Measurements from ENCODE around the gene C4orf50.
"Not testable (repeated sequence)": the region's sequence is repeated elsewhere in the genome, so short reads cannot be mapped to it uniquely, and the experiment has no call there.

C4orf50 gene

DNA sequence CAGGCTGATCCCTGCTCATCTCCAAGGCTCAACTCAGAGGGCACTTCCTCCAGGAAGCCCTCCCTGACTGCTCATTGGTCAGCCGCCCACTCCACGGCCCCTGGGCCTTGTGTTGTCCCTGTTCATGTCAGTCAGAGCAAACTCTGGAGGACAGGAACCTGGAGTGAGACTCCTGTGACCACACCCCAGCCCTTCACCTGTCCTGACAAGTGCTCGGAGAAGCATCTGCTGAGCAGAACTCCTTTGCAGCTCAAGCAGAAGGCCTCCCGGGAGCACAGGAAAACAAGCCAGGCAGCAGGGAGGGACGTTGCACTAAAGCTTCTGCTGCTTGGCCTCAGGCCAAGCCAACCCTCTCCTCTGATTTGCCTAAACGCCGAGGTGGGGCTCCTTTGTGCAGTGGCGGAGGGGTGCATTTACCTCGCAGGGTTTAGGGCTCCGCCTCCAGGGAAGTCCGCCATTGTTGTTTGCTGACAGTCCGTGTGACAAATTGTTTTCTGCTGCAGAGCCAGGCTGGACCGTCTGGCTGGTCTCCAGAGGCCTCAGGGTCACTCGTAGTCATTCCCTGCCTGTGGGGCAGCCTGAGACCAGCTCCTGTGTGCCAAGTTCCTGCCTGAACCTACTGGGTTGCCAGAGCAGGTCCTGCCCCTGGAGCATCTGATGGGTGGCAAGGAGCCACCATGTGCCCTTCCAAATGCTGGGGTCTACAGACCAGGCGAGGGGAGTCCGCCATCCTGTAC, 61.8 kb downstream of the C4orf50 start:
- Histone ChIP-seq H3K36me3 (ENCODE audit: control insufficient read depth, insufficient read depth, low read length) (no peaks in the 10 kb centered on the region), H3K27ac (ENCODE audit: low read depth, low read length, severe bottlenecking) (no peak overlapping the region), H3K4me1 (ENCODE audit: control insufficient read depth, insufficient read depth, low read length, poor library complexity, severe bottlenecking) (no peaks in the 10 kb centered on the region), H3K9me3 (ENCODE audit: control insufficient read depth, low read length) (no peaks in the 10 kb centered on the region), H3K4me3 (ENCODE audit: extremely low read depth, insufficient read depth, low read length, poor library complexity, severe bottlenecking) (no peak overlapping the region)
- WGBS, 2 experiments (ENCODE audit: insufficient coverage in 2 of 2), result 51 to 53% methylated on average over 16 of the region's 16 CpGs

DNA sequence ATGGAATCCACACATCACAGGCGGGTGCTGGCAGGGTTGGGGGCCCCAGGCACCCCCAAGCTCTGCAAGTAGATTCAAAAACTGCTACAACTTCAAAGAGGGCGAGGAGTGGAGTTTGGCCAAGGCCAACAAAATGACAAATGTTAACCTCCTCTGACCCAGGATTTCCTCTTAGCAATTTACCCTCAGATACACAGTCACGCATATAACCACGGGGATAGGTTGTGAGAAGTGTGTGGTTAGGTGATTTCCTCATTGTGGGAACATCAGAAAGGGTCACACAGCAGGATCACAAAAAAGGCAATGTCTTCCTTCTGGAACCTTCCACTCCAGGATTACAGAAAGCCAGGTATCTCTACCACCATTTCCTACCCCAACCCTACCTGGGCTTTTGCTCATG, 62.4 kb downstream of the C4orf50 start:
- Histone ChIP-seq H3K9me3 (ENCODE audit: control insufficient read depth, low read length) (no peaks in the 10 kb centered on the region), H3K4me3 (ENCODE audit: extremely low read depth, insufficient read depth, low read length, poor library complexity, severe bottlenecking) (no peak overlapping the region), H3K27ac (ENCODE audit: low read depth, low read length, severe bottlenecking) (no peak overlapping the region), H3K36me3 (ENCODE audit: control insufficient read depth, insufficient read depth, low read length) (no peaks in the 10 kb centered on the region), H3K4me1 (ENCODE audit: control insufficient read depth, insufficient read depth, low read length, poor library complexity, severe bottlenecking) (no peaks in the 10 kb centered on the region)
- 86% methylated on average over 1 of the region's 4 CpGs; no CpG with 5 or more reads in 1 of the 2 experiments for WGBS, 2 experiments (ENCODE audit: insufficient coverage in 2 of 2)

DNA sequence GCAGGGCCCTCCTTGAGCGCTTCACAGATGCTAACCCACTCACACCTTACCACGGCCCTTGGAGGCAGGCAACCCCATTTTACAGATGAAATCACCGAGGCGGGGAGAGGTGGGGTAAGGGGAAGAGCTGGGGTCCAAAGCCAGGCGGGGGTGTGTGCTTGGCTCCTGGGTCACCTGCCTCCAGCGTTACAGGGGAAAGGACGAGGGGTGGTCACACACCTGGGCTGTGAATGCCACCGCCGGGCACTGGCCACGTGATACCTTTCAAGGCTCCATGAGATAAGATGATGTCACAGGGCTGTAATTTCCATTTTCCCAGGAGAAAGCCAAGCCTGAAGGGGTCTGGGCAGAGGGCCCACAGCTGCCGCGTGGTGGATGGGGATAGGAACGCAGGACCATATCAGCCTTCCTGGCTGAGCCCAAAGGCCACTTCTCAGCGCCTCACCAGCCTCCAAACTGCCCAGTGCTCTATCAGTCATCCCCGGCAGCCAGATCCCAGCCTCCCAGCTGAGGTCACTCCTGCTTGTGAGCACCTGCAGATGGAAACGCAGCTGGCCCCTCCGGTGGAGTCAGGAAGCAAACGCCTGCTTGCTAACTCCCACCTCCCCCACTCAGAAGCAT, 62.9 kb downstream of the C4orf50 start:
- no peak overlapping the region for H3K27ac ChIP-seq (ENCODE audit: low read depth, low read length, severe bottlenecking)
- WGBS, 2 experiments (ENCODE audit: insufficient coverage in 2 of 2), result 71 to 72% methylated on average over 12 to 14 of the region's 18 CpGs
- H3K9me3 ChIP-seq (ENCODE audit: control insufficient read depth, low read length), result no peaks in the 10 kb centered on the region
- H3K4me1 ChIP-seq (ENCODE audit: control insufficient read depth, insufficient read depth, low read length, poor library complexity, severe bottlenecking), result no peaks in the 10 kb centered on the region
- H3K4me3 ChIP-seq (ENCODE audit: extremely low read depth, insufficient read depth, low read length, poor library complexity, severe bottlenecking), result no peak overlapping the region
- H3K36me3 ChIP-seq (ENCODE audit: control insufficient read depth, insufficient read depth, low read length), result no peaks in the 10 kb centered on the region

DNA sequence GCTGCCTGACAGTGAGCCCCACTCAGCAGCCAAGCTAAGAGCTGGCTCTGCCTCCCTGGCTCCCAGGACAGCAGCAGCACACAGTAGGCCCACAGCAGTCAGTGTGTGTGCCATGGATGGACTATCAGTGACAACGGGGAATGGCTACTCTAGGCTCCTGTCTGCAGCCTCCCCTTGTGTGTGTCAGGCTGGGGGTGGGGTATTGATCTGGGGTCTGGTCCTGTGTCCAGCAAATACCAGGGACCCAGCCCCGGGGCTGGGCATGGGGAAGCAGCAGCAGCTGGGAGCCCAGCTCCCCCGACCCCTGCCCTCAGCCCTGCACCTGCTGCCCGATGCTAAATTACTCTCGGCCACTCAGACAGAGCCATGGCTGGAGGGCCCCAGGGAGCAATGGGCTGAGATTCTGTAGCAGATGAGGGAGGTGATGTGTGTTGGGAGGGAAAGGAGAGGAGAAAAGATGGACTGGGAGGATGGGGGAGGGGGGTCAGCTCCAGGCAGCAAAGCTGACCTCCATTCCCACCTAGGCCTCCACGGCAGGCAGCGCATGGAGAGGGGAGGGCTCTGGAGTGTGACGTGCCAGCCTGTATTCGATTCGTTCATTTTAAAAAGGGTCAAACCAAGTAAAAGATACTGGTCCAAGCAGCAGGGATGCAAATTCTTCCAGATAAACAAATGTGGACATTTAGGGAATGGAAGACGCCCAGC, 64.0 kb downstream of the C4orf50 start:
- Histone ChIP-seq H3K4me3 (ENCODE audit: extremely low read depth, insufficient read depth, low read length, poor library complexity, severe bottlenecking) (no peak overlapping the region), H3K36me3 (ENCODE audit: control insufficient read depth, insufficient read depth, low read length) (no peaks in the 10 kb centered on the region), H3K4me1 (ENCODE audit: control insufficient read depth, insufficient read depth, low read length, poor library complexity, severe bottlenecking) (no peaks in the 10 kb centered on the region), H3K27ac (ENCODE audit: low read depth, low read length, severe bottlenecking) (no peak overlapping the region), H3K9me3 (ENCODE audit: control insufficient read depth, low read length) (no peaks in the 10 kb centered on the region)
- 89 to 95% methylated on average over 6 to 7 of the region's 11 CpGs for WGBS, 2 experiments (ENCODE audit: insufficient coverage in 2 of 2)

DNA sequence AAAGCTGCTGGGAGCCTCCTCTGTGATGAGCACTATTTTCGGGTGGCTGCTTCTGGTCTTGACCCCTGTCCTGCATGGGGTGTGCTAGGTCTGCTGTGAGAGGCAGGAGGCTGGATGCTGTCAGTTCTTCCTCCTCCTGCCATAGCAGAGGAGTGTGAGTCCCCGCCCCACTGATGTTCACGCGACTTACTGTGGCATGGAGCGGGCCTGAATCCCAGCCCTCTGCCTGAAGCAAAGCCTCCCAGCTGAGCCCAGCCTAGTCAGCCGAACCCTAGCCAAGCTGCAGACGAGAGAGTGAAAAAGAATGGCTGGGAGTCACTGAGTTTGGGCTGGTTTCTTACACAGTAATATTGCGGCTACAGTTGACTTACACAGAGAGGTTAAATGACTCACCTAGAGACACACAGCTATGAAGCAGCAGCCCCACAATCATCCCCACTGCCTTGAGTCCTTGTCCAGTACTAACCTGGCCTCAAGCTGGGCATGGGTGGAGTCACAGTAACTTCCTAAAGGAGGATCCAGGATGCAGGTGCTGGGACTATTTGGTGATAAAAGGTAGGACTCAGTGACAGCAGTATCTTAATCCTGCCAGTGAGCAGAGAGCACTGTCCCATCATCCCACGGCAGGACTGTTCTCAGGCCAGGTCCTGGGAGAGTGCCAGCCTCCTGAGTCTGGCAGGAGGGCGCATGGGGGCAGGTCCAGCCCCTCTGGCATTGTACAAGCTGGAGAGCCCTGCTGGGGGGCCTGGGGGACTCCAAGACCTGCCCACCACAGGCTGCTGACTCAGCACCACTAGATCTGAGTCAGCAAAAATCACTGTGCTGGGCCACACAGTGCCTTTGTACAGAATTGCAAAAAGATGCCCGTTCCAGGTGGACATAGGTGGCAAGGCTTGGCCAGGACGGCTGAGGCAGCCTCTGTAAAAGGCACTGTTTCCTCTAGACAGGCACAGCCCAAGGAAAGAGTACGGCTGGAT, 65.0 kb downstream of the C4orf50 start:
- WGBS, 2 experiments (ENCODE audit: insufficient coverage in 2 of 2), result 82 to 90% methylated on average over 11 to 13 of the region's 13 CpGs
- no peaks in the 10 kb centered on the region for H3K4me1 ChIP-seq (ENCODE audit: control insufficient read depth, insufficient read depth, low read length, poor library complexity, severe bottlenecking)
- H3K36me3 ChIP-seq (ENCODE audit: control insufficient read depth, insufficient read depth, low read length), result no peaks in the 10 kb centered on the region
- no peak overlapping the region for H3K4me3 ChIP-seq (ENCODE audit: extremely low read depth, insufficient read depth, low read length, poor library complexity, severe bottlenecking)
- H3K9me3 ChIP-seq (ENCODE audit: control insufficient read depth, low read length), result no peaks in the 10 kb centered on the region
- H3K27ac ChIP-seq (ENCODE audit: low read depth, low read length, severe bottlenecking), result no peak overlapping the region

DNA sequence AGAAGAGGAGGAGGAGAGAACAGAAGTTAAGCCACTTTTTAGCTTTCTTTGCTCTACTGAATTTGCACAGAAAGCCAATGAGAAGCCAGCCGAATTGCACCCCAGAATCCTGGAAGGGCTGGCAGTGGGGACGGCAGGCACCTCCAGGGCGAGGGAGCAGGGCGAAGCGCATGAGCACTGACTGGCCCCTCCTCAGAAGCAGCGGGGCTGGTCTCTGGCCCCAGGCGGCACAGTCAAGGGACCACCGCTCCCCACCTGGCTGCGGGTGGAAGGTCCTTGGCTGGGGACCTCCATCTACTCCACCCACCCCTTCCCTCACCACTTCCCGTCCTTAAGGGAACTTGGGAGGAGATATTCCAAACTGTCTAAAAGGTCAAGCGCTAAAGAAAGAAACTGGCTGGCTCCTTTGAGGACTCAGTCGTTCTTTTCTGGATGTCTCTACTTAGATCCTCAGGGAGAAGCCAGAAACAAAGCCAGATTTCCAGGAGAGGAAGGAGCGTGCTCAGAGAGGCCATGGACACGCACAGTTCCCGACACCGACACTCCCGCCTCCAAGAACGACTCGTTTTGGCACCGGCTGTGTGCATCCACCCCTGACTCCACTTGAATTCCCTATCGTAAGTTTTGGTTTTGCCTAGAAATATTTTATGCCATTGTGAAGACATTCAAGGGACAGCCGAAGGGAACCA, 65.8 kb downstream of the C4orf50 start:
- H3K4me3 ChIP-seq (ENCODE audit: extremely low read depth, insufficient read depth, low read length, poor library complexity, severe bottlenecking), result no peak overlapping the region
- H3K4me1 ChIP-seq (ENCODE audit: control insufficient read depth, insufficient read depth, low read length, poor library complexity, severe bottlenecking), result no peaks in the 10 kb centered on the region
- H3K27ac ChIP-seq (ENCODE audit: low read depth, low read length, severe bottlenecking), result no peak overlapping the region
- H3K36me3 ChIP-seq (ENCODE audit: control insufficient read depth, insufficient read depth, low read length), result no peaks in the 10 kb centered on the region
- peaks cover 3% of the 10 kb centered on the region for H3K9me3 ChIP-seq (ENCODE audit: control insufficient read depth, low read length)
- 89 to 94% methylated on average over 13 to 18 of the region's 22 CpGs for WGBS, 2 experiments (ENCODE audit: insufficient coverage in 2 of 2)

DNA sequence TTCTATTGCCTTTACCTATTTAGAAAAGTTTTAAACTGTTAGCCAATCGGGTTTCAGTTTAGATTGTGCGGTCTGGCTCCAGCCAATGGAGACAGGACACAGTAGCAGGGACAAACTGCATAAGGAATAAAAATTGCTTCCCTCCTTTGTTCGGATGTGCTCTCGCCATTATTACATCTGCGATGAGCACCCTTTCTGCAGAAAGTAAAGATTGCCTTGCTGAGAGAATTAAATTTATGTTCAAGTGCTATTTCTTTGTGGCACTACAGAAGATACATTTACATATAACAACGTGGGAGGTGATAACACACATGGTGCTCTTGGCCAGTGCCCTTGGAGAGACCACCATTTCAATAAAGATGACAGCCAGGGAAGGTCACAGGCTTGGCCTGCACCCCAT, 71.6 kb downstream of the C4orf50 start:
- not testable (repeated sequence) for H3K27ac ChIP-seq (ENCODE audit: low read depth, low read length, severe bottlenecking); H3K9me3 ChIP-seq (ENCODE audit: control insufficient read depth, low read length); H3K4me3 ChIP-seq (ENCODE audit: extremely low read depth, insufficient read depth, low read length, poor library complexity, severe bottlenecking); H3K36me3 ChIP-seq (ENCODE audit: control insufficient read depth, insufficient read depth, low read length); H3K4me1 ChIP-seq (ENCODE audit: control insufficient read depth, insufficient read depth, low read length, poor library complexity, severe bottlenecking)
- 95 to 100% methylated on average over 1 to 2 of the region's 6 CpGs for WGBS, 2 experiments (ENCODE audit: insufficient coverage in 2 of 2)

DNA sequence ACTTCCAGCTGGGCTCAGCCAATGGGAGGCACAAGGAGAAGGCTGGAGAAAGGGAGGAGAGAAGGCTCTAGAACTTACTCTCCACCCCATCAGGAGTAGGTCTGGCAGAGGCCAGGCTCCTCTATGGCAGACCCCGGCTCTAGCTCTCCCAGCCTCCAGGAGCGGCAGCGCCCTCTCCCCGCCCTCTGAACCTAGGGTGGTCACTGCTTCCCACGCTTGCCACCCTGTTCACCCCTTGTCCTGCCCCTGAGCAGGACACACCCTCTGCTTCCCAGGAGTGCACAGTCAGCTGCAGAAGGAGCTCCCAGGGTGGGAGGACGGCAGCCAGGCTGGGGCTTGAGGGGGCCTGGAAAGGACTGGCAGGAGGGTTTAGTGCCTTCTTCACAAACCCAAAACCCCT, 72.3 kb downstream of the C4orf50 start:
- no peaks in the 10 kb centered on the region for H3K36me3 ChIP-seq (ENCODE audit: control insufficient read depth, insufficient read depth, low read length)
- H3K9me3 ChIP-seq (ENCODE audit: control insufficient read depth, low read length), result peaks cover 9% of the 10 kb centered on the region
- peaks cover 15% of the 10 kb centered on the region for H3K4me1 ChIP-seq (ENCODE audit: control insufficient read depth, insufficient read depth, low read length, poor library complexity, severe bottlenecking)
- H3K4me3 ChIP-seq (ENCODE audit: extremely low read depth, insufficient read depth, low read length, poor library complexity, severe bottlenecking), result no peak overlapping the region
- WGBS, 2 experiments (ENCODE audit: insufficient coverage in 2 of 2), result 98 to 100% methylated on average over 1 to 5 of the region's 6 CpGs
- H3K27ac ChIP-seq (ENCODE audit: low read depth, low read length, severe bottlenecking), result no peak overlapping the region

DNA sequence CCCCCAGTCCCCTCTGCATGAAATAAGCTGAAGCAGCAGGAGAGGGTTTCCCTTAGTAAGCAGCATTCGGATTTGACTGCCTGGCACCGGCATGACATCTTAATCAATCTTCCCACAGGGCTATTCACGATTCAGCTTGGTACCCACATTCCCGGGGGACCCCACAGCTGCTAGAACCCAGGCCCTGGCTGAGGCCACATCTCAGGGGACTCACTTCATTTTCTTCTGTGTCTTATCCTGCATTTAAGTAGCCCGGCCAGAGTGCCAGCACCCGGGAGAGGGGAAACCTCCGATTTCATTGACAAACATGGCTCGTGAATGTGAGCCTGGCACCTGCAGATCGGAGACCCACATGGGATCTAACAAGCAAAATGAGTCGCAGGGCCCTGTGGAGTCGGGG, 73.1 kb downstream of the C4orf50 start:
- no peaks in the 10 kb centered on the region for H3K36me3 ChIP-seq (ENCODE audit: control insufficient read depth, insufficient read depth, low read length)
- WGBS, 2 experiments (ENCODE audit: insufficient coverage in 2 of 2), result 93 to 96% methylated on average over 11 of the region's 11 CpGs
- peaks cover 15% of the 10 kb centered on the region for H3K4me1 ChIP-seq (ENCODE audit: control insufficient read depth, insufficient read depth, low read length, poor library complexity, severe bottlenecking)
- H3K27ac ChIP-seq (ENCODE audit: low read depth, low read length, severe bottlenecking), result no peak overlapping the region
- peaks cover 9% of the 10 kb centered on the region for H3K9me3 ChIP-seq (ENCODE audit: control insufficient read depth, low read length)
- H3K4me3 ChIP-seq (ENCODE audit: extremely low read depth, insufficient read depth, low read length, poor library complexity, severe bottlenecking), result no peak overlapping the region

DNA sequence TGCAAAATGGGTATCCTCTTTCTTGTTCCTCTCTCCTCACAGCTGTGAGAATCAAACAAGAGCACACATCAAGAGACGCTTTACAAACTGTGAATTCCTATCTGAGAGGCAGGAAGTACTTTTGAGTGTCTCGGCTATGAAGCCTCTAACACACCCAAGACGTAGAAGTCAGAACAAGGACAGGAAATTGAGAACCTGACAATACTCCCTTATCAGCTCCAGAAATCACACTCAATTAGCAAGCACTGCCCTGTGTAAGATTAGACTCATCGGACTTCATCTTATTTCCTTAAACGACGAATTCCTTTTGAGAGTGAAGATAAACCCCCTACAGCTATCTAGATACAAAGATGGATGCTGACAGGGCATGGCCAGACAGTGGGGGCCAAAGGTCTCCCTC, 74.7 kb downstream of the C4orf50 start:
- Histone ChIP-seq H3K27ac (ENCODE audit: low read depth, low read length, severe bottlenecking) (no peak overlapping the region), H3K4me1 (ENCODE audit: control insufficient read depth, insufficient read depth, low read length, poor library complexity, severe bottlenecking) (peaks cover 15% of the 10 kb centered on the region), H3K36me3 (ENCODE audit: control insufficient read depth, insufficient read depth, low read length) (no peaks in the 10 kb centered on the region), H3K4me3 (ENCODE audit: extremely low read depth, insufficient read depth, low read length, poor library complexity, severe bottlenecking) (no peak overlapping the region), H3K9me3 (ENCODE audit: control insufficient read depth, low read length) (peaks cover 9% of the 10 kb centered on the region)
- WGBS, 2 experiments (ENCODE audit: insufficient coverage in 2 of 2), result 20 to 64% methylated on average over 2 of the region's 6 CpGs

All from mesodermal cell (in vitro differentiated cells).